B cell (primary cell): ENCODE measurements around the gene EID2. TPM values are rescaled to one million over a fixed set of nuclear protein-coding genes. Genes with fewer than 3 reads are reported as not detected.

Experiments used
- ATAC-seq: fragments of 200-7000 bp; cut with Tn5 transposase; one replicate; pipeline ENCODE4 v1.10.0; 2021; ENCODE audit warnings: low read depth, mild to moderate bottlenecking, moderate number of reproducible peaks, moderate library complexity
- CTCF ChIA-PET: fragments of 350-600 bp; sonication (Branson Sonifier 250); formaldehyde crosslinking; loops from one replicate; lab custom pipeline; 2021; ENCODE audit warnings: antibody characterized with exemption, inconsistent platforms; lab: Charles Lee
- POLR2A ChIA-PET: fragments of 350-600 bp; sonication (Branson Sonifier 250); formaldehyde crosslinking; loops from one replicate; lab custom pipeline; 2021; ENCODE audit warnings: antibody characterized with exemption; lab: Charles Lee
- DNase-seq: peaks from one replicate; pipeline ENCODE4 v3.0.0; 2013
- H2AFZ ChIP-seq: 2 replicates; pipeline ENCODE4 v1.6.1; 2012; ENCODE audit warnings: mild to moderate bottlenecking, low read depth, low read length; ENCODE audit not compliant: insufficient read depth, poor library complexity, severe bottlenecking
- H3K27ac ChIP-seq, 2 donors: 1 replicate in 1 of 2; 2 replicates in 1 of 2; pipeline ENCODE4 v1.5.1; 2012 to 2013; ENCODE audit warnings: low read length in 2 of 2, mild to moderate bottlenecking in 2 of 2, moderate library complexity in 1 of 2
- H3K27me3 ChIP-seq, 4 experiments: fragments of 200-600 bp in 1 of 4; sonication (generic) in 1 of 4; replicated peaks in 1 of 4; 1 replicate in 2 of 4; 2 replicates in 2 of 4; pipeline versions ENCODE4 v1.6.1 to v1.7.0; 2013 to 2016; ENCODE audit warnings: low read length in 3 of 4, mild to moderate bottlenecking in 2 of 4, mixed read lengths in 1 of 4, moderate library complexity in 1 of 4; ENCODE audit not compliant: insufficient read depth in 4 of 4, control insufficient read depth in 3 of 4; ENCODE audit errors: control extremely low read depth in 1 of 4
- H3K36me3 ChIP-seq, 2 experiments: replicated peaks in 1 of 2; 1 replicate in 1 of 2; 2 replicates in 1 of 2; pipeline versions ENCODE4 v1.6.1 to v1.7.1; 2013; ENCODE audit warnings: low read length in 1 of 2; ENCODE audit not compliant: insufficient read depth in 2 of 2, control insufficient read depth in 1 of 2; ENCODE audit errors: control extremely low read depth in 1 of 2, extremely low read depth in 1 of 2
- H3K4me1 ChIP-seq, 2 donors: fragments of 200-600 bp in 1 of 2; sonication (generic) in 1 of 2; 1 replicate in 1 of 2; 2 replicates in 1 of 2; pipeline versions ENCODE4 v1.5.1 to v1.6.1; 2013 to 2017; ENCODE audit warnings: low read length in 2 of 2; ENCODE audit not compliant: control insufficient read depth in 2 of 2, insufficient read depth in 2 of 2
- H3K4me2 ChIP-seq: replicated peaks from 2 replicates; pipeline ENCODE3; 2012; ENCODE audit warnings: mild to moderate bottlenecking, low read depth, low read length; ENCODE audit not compliant: poor library complexity, severe bottlenecking
- H3K4me3 ChIP-seq, 5 experiments: fragments of 200-600 bp in 1 of 5; sonication (generic) in 1 of 5; 1 replicate in 3 of 5; 2 replicates in 2 of 5; pipeline versions ENCODE4 v1.5.1 to v1.7.0; 2011 to 2016; ENCODE audit warnings: low read length in 4 of 5, mild to moderate bottlenecking in 4 of 5, low read depth in 2 of 5, control low read depth in 1 of 5, moderate library complexity in 1 of 5; ENCODE audit not compliant: insufficient read depth in 1 of 5; ENCODE audit errors: control extremely low read depth in 1 of 5, extremely low read depth in 1 of 5
- H3K79me2 ChIP-seq: fragments of 200-600 bp; sonication (generic); one replicate; pipeline ENCODE4 v1.6.0; 2016; ENCODE audit warnings: low read length; ENCODE audit not compliant: control insufficient read depth, insufficient read depth
- H3K9ac ChIP-seq: fragments of 200-600 bp; sonication (generic); 2 replicates; pipeline ENCODE4 v1.6.1; 2017; ENCODE audit warnings: mild to moderate bottlenecking, low read length, moderate library complexity
- H3K9me3 ChIP-seq, 3 donors: one replicate each; pipeline versions ENCODE4 v1.6.1 to v1.7.1; 2013; ENCODE audit warnings: low read length in 2 of 3; ENCODE audit not compliant: control insufficient read depth in 2 of 3, insufficient read depth in 1 of 3; ENCODE audit errors: control extremely low read depth in 1 of 3
- H4K20me1 ChIP-seq: 2 replicates; pipeline ENCODE4 v1.6.0; 2012; ENCODE audit warnings: mild to moderate bottlenecking, low read length; ENCODE audit not compliant: insufficient read depth, control insufficient read depth, poor library complexity, severe bottlenecking
- H3K27ac Mint-ChIP-seq: one replicate; pipeline ENCODE4 v1.8.0; 2021; ENCODE audit warnings: mixed read lengths
- H3K27me3 Mint-ChIP-seq: one replicate; pipeline ENCODE4 v1.8.0; 2021; ENCODE audit warnings: mixed read lengths
- H3K4me1 Mint-ChIP-seq: one replicate; pipeline ENCODE4 v1.8.0; 2021; ENCODE audit warnings: mixed read lengths
- H3K4me3 Mint-ChIP-seq: one replicate; pipeline ENCODE4 v1.8.0; 2021; ENCODE audit warnings: mixed read lengths
- H3K9me3 Mint-ChIP-seq: one replicate; pipeline ENCODE4 v1.8.0; 2022; ENCODE audit warnings: mixed read lengths; ENCODE audit not compliant: insufficient read depth
- CTCF ChIP-seq: fragments of 200-600 bp; IDR thresholded peaks from one replicate; pipeline ENCODE4 v1.8.0; 2022; ENCODE audit warnings: antibody characterized with exemption, mild to moderate bottlenecking
- EZH2 ChIP-seq: IDR thresholded peaks from 2 replicates; pipeline ENCODE4 v1.6.1; 2012; ENCODE audit warnings: borderline replicate concordance, low read depth, mild to moderate bottlenecking, moderate library complexity, low read length; ENCODE audit not compliant: insufficient read depth, poor library complexity, severe bottlenecking
- WGBS: methylation state at CpG from one replicate; pipeline ENCODE4 v1.1.5; 2013; ENCODE audit warnings: missing lambda C conversion rate; ENCODE audit not compliant: insufficient coverage; 5-methylcytosine and 5-hydroxymethylcytosine counted together
- intact Hi-C: fragments of 100-400 bp; cut with micrococcal nuclease; formaldehyde crosslinking; loops from one replicate; pipeline ENCODE4 v1.10.0; 2022
- polyA plus RNA-seq: library from polyadenylated mRNA; depleted of rRNA; stranded (reverse); fragments of >200 nt; gene quantifications from 2 replicates; pipeline ENCODE4 v1.2.3, GENCODE V29; 2012
- total RNA-seq, 2 donors: library from RNA; stranded (reverse); fragments of 120-200 nt in 1 of 2; gene quantifications; 1 replicate in 1 of 2; 2 replicates in 1 of 2; pipeline versions ENCODE4 v1.2.3 to v1.2.4, GENCODE V29; 2013 to 2022

The EID2 gene
- total and polyA plus RNA-seq, 2 donors (not counting 1 experiment from before 2014, with no cell fraction given), result 6.2 to 14.1 TPM

GRCh38 chr19:39557811-39558623, 18.1 kb upstream of the EID2 start:
- Histone ChIP-seq H3K9me3 (no peaks in the 10 kb centered on the region), H2AFZ (peak overlapping the region; percentile 66), H3K36me3 (no peaks in the 10 kb centered on the region), H3K9ac (peak overlapping the region; percentile 26), H4K20me1 (no peaks in the 10 kb centered on the region), H3K79me2 (no peaks in the 10 kb centered on the region), H3K27me3 (no peaks in the 10 kb centered on the region), H3K4me2 (peak overlapping the region; percentile 36), H3K27ac (peak overlapping the region in 1 of 2 donors; percentile 29), H3K4me3 (peak overlapping the region in 2 of 5 experiments; percentile 5 to 18), H3K4me1 (peaks cover under 1 to 16% of the 10 kb centered on the region in 2 donors)
- TF ChIP-seq EZH2 (no peak), CTCF (no peak)
- H3K4me3 Mint-ChIP-seq, result peak overlapping the region; percentile 74
- POLR2A ChIA-PET, result no interaction called here
- WGBS, result 68% methylated on average over 3 of the region's 5 CpGs
- peak overlapping the region; percentile 77 for H3K27ac Mint-ChIP-seq
- no peaks in the 10 kb centered on the region for H3K27me3 Mint-ChIP-seq
- intact Hi-C loops, result no loop called here
- CTCF ChIA-PET, result no interaction called here
- H3K4me1 Mint-ChIP-seq, result peaks cover 24% of the 10 kb centered on the region
- DNase-seq (peak; percentile 11), ATAC-seq (peak; percentile 43)
- no peaks in the 10 kb centered on the region for H3K9me3 Mint-ChIP-seq

GRCh38 chr19:39555883-39556282, 15.9 kb upstream of the EID2 start:
- ChIA-PET CTCF (no interaction called here), POLR2A (no interaction called here)
- Mint-ChIP-seq H3K4me3 (no peak overlapping the region), H3K9me3 (no peaks in the 10 kb centered on the region), H3K27me3 (no peaks in the 10 kb centered on the region), H3K27ac (no peak overlapping the region), H3K4me1 (peaks cover 38% of the 10 kb centered on the region)
- no peaks in the 10 kb centered on the region for H4K20me1 ChIP-seq
- no peak for DNase-seq
- no peaks in the 10 kb centered on the region for H3K36me3 ChIP-seq
- H3K9ac ChIP-seq, result no peak overlapping the region
- TF ChIP-seq EZH2 (no peak), CTCF (no peak)
- no peak overlapping the region for H3K27ac ChIP-seq
- H3K4me3 ChIP-seq, result no peak overlapping the region
- ATAC-seq, result no peak
- H3K4me2 ChIP-seq, result no peak overlapping the region
- no peaks in the 10 kb centered on the region for H3K9me3 ChIP-seq
- 0% methylated on average over 1 of the region's 1 CpG for WGBS
- no peak overlapping the region for H2AFZ ChIP-seq
- H3K4me1 ChIP-seq, result peaks cover 16 to 33% of the 10 kb centered on the region in 2 donors
- intact Hi-C loops, result no loop called here
- no peaks in the 10 kb centered on the region for H3K79me2 ChIP-seq
- H3K27me3 ChIP-seq, result no peaks in the 10 kb centered on the region
